HG03354 (cell line): Measurements from ENCODE around the gene CAPN5.

Source experiments
- ATAC-seq: cut with Tn5 transposase; IDR thresholded peaks from one replicate; pipeline ENCODE4 v1.9.1; 2021; ENCODE audit warnings: mild to moderate bottlenecking; ENCODE audit not compliant: unreplicated experiment, poor library complexity, severe bottlenecking

Gene CAPN5

DNA sequence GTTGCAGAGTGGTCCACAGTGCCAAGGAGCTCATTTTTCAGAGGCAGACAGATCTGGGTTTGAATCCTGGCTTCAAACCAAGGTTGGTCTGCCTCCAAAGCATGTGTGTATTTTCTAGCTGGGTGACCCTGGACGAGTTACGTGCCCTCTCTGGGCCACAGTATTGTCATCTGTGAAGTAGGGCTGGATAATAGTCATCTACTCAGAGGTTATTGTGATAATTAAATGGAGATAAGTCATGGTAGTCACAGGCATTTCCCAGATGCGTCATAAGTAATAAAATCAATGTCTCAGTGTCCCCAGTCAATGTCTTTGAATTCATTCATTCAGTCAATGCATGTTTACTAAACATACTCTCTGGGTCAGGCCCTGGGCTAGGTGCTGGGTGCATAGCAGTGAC lies 44.5 kb downstream of the CAPN5 start:
- ATAC-seq: no peak

DNA sequence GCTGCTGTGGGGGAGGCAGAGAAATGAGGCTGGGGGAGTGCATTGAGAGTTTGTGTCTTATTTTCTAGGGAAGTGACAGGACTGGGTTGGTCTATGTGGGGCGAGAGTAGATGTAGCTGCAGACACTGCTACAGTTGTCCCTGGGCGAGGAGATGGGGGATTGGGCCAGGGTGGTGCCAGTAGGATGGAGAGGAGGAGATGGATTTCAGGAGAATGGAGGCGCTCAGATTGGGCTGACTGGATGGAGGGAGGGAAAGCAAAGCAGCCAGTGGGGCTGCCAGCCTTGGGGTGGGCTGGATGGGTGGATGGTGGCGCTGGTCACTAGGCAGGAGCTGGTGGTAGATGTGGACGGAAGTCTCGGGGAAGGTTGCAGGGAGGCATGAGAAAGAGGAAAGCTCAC lies 45.2 kb downstream of the CAPN5 start:
- ATAC-seq: no peak

- no peak for ATAC-seq
Measured at GRCh38 chr11:77112641-77113381, 46.0 kb downstream of the CAPN5 start.

DNA sequence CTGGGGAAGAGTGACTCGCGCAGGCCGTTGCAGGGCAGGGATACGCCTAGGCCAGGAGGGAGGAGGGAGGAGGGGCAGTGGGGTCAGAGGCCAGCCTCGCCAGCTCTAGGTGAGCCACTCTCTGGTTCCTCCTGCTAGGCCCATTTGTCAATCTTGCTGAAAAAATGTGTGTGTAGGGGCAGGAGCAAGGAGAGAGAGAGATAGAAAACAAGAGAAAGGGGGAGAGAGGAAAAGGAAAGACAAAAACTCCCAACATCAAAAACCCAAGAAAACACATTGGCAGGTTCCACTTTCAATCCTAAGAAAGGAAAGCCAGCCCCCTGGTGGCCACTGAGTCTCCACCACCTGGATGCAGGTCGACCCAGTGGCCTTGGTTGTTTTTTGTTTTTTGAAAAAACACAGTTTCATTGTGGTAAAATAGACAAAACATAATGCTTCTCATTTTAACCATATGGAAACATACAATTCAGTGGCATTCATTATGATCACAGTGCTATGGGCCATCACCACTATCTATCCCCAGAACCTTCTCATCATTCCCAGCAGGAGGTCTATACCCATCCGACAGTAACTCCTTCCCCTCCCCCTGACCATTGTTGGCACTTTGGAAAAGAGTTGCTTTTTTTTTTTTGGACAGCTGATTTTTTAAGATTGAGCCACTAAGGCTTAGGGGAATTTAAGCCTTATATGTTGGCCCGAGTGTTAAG lies 46.8 kb downstream of the CAPN5 start:
- no peak for ATAC-seq

- no peak for ATAC-seq
Measured at GRCh38 chr11:77114089-77114463, 47.3 kb downstream of the CAPN5 start.

DNA sequence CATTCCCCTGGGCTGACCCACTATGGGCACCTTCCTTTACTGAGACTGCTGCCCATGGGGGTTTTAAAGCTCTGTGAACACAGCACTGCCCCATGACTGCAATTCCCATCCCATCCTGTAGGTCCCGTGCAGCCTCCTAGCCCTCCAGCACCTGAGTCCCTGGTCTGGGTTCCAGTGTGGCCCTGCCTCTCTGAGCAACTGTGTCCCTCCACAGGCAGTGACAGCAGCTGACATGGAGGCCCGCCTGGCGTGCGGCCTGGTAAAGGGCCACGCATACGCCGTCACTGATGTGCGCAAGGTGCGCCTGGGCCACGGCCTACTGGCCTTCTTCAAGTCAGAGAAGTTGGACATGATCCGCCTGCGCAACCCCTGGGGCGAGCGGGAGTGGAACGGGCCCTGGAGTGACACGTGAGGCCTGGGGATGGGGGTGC lies 48.4 kb downstream of the CAPN5 start:
- ATAC-seq: no peak

DNA sequence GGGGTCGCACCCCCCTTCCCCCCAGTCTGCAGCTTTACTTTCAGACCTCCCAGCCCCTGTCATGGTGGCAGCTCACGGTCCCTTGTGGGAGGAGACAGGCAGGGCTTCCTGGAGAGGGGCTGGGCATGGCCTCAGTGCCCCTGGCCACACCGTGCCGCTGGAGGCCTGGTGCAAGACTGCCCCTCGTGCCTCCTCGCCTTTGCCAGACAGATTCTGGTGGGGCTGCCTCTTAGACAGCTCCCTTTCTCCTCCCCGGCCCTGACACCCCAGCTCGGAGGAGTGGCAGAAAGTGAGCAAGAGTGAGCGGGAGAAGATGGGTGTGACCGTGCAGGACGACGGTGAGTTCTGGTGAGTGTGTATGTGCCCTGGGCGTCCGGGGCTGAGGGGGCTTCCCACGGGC lies 49.2 kb downstream of the CAPN5 start:
- no peak for ATAC-seq

DNA sequence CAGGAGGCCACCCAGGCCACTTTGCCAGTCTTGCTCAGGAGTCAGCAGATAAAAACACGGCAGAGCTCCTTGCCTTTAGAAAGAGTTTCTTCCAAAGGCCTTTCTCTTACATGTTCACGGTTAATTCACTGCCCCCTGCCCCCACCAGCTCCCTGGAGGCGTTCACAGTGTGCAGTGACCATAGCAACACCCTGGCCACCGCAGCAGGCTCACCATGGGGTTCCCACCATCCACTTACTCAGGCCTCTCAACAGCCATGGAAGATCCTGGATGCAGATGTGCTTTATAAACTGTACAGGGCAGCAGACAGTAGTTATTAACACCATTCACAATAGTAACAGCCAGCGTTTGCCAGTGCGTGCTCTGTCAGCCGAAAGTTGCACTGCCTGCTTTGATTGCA lies 50.7 kb downstream of the CAPN5 start:
- no peak for ATAC-seq

DNA sequence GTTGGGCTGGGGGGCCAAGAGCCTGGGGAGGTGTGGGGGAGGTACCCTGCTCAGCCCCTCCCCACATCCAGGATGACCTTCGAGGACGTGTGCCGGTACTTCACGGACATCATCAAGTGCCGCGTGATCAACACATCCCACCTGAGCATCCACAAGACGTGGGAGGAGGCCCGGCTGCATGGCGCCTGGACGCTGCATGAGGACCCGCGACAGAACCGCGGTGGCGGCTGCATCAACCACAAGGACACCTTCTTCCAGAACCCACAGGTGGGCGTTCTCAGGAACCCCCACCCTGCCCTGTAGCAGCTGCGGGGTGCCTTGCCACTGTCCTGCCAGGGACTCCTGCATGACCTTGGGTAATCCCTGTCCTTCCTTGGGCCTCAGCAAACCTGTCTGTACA lies 51.3 kb downstream of the CAPN5 start:
- no peak for ATAC-seq

DNA sequence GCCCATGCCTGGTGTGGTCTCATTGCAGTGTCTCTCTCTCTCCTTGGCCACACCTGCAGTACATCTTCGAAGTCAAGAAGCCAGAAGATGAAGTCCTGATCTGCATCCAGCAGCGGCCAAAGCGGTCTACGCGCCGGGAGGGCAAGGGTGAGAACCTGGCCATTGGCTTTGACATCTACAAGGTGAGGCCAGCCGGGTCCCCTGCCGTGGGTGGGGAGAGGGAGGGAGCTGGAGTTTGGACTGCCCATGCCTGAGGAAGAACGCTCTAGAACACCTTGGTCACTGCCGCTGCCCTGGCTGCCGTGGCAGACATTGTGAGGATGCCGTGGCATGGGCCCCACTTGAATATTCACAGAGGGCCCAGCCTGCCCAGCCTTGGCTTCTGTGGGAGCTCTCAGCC lies 52.2 kb downstream of the CAPN5 start:
- ATAC-seq: no peak

DNA sequence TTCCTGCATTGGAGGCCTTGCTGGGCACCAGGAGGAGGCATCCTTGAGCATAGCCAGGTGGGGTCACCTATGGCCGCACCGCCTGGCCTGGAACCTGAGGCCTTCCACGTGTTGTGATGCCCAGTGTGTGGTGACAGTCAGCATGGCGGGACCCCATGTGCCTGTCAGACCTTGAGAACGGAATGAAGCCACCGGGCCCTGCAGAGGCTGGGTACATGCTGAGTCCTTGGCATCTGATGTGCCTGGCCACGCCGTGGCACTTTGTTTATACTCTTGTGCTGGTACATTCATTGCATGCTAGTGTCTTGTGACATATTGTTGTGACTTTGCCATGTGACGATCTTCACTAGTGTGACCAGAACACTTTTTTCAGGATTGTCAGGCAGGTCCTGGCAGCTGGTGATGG lies 52.8 kb downstream of the CAPN5 start:
- ATAC-seq: no peak

- ATAC-seq: no peak
Measured at GRCh38 chr11:77120571-77120970, 53.8 kb downstream of the CAPN5 start.

GRCh38 chr11:77121096-77121640 lies 54.4 kb downstream of the CAPN5 start:
- ATAC-seq: no peak

DNA sequence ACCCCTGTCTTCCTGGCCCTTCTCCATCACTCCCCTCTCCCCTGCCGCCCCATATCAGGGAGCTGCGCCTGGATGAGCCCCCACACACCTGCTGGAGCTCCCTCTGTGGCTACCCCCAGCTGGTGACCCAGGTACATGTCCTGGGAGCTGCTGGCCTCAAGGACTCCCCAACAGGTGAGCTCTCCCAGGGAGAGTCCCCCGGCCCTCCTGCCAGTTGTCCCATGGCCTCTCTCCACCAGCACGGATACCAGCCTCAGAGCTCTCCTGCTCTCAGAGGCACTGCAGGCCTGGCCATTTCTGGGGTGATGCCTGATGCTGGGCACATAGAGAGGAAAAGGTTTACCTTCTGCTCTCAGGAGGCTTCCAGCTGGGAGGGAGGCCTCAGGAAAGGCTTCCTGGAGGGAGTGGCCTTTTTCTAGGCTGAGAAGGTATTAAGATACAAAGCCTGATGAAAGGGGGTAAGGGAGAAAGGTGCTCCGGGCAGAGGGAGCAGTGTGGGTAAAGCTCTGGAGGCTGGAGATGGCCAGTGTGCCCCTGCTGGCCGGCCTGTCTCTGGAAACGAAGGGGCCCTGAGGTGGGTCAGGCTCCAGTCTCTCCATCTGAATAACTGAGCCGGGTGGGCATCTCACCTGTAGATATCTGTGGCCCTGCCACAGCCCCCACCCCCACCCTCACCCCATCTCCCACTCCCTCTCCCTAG lies 55.3 kb downstream of the CAPN5 start:
- no peak for ATAC-seq

- no peak for ATAC-seq
Measured at GRCh38 chr11:77122576-77123212, 55.9 kb downstream of the CAPN5 start.

DNA sequence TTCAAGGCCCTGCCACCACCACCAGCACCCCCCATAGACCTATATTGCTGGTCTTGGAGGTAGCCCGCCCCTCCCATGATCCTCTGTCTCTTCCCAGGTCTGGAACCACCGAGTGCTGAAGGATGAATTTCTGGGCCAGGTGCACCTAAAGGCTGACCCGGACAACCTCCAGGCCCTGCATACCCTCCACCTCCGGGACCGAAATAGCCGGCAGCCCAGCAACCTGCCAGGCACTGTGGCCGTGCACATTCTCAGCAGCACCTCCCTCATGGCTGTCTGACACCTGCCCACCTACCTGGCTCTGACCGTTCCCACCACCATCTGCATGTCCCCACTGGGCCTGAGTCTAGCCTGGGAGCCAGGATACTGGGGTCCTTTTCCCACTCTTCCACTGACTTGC lies 56.8 kb downstream of the CAPN5 start:
- no peak for ATAC-seq

DNA sequence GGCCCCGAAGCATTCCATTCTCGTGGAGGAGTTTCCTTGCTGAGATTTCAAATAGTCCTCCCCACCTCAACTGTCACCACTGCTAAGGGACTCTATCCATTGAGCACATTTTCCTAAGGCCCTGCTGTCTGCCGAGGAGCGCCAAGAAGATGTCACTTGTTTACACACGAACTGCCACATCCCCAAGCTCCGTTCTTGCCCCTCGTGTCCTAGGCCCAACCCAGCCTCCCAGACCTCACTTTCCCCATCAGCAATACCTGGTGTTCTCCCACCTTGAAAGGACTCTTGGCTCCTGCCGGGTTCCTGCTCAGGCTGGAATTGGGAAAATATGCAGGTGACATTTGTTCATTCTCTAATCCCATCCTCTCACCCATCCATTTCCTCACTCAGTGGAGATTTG lies 57.3 kb downstream of the CAPN5 start:
- ATAC-seq: no peak

DNA sequence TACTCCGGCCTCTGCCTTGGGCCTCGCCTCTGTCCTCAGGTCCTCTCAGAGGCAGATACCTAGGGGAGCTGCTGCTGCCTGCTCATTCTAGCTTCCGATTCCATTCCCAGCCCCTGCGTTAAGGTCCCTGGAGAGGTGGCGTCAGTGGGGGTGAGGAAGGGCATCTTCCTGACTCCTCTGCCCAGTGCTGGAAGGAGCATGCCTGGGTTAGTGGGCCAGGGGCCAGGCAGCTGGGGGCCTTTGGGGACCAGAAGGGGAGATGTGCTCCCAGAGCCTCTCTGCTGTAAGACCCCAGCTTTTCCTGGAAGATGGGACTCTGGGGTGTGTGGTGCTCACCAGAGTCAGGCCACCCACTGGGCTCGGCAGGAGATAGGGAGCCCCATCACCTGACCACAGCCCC lies 57.7 kb downstream of the CAPN5 start:
- ATAC-seq: no peak

DNA sequence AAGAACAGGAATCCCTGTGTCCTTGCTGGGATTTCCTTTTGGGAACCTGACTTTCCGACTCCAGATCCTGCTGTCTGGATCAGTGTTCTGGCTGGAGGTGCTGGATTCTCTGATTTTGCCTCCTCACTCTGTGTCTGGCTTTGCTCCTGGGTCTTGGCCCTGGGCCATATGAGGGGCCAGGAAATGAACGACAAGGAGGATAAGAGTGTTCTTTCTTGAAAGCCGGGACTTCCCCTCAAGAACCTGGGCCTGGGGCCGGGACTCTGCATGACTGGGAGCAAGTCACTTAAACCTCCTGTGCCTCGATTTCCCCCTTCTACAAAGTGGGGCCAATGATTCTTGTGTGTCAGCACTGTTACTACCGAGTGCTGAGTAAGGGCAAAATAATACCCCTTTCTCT lies 58.4 kb downstream of the CAPN5 start:
- no peak for ATAC-seq

GRCh38 chr11:77125695-77126094 lies 58.9 kb downstream of the CAPN5 start:
- no peak for ATAC-seq
